ENCODE measurements around the gene ANKRD49. TPM values are rescaled to one million over a fixed set of nuclear protein-coding genes. Genes with fewer than 3 reads are reported as not detected.

The ANKRD49 gene
- total and polyA plus RNA-seq, 4 donors: 10.4 to 22.6 (median 15.5) TPM

DNA sequence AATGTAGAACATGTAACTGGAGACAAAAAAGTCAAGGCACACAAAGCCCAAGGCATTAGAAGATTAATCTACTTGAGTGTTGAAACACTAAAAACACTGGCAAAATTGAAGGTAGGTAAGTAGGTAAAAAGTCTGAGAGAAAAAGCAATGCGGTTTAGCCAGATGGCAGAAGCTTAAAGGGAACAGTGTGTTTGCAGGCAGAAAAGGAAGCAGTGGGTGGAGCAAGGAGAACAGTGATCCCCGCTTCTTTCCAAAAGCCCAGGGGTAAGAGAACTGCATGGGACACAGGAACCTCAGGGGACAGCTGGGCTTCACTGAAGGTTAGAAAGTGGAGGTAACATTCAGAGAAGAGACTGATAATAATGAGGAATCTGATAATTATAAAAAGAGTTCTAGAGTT is 16.2 kb upstream of the ANKRD49 start:
- DNase-seq (no peak), ATAC-seq (ENCODE audit: insufficient read depth, low FRiP score) (no peak)
- Histone ChIP-seq H3K36me3 (ENCODE audit: control insufficient read depth in 4 of 4, insufficient read depth in 4 of 4, low read length in 4 of 4) (peaks cover 7 to 24% (median 15%) of the 10 kb centered on the region in 4 donors), H3K9ac (ENCODE audit: insufficient read depth in 1 of 2, low read length in 2 of 2) (no peak overlapping the region), H3K9me3 (ENCODE audit: control insufficient read depth in 4 of 4, insufficient read depth in 3 of 4, low read length in 3 of 4) (no peaks in the 10 kb centered on the region), H3K27me3 (ENCODE audit: control insufficient read depth in 3 of 3, insufficient read depth in 3 of 3, low read length in 2 of 3) (no peaks in the 10 kb centered on the region), H3K4me3 (no peak overlapping the region), H3K27ac (ENCODE audit: low read depth in 1 of 2, low read length in 1 of 2) (no peak overlapping the region), H3K4me1 (ENCODE audit: control insufficient read depth in 5 of 5, insufficient read depth in 5 of 5, low read length in 5 of 5) (no peaks in the 10 kb centered on the region)
- 43 to 69% methylated on average over 2 of the region's 2 CpGs for WGBS, 2 donors
- no peak for TF ChIP-seq CTCF (IDR thresholded peaks at IDR 0.05; ENCODE audit: control extremely low read depth, extremely low read depth)

- H3K36me3 ChIP-seq (ENCODE audit: control insufficient read depth in 4 of 4, insufficient read depth in 4 of 4, low read length in 4 of 4): peaks cover 11 to 25% (median 19%) of the 10 kb centered on the region in 4 donors
- no peaks in the 10 kb centered on the region for H3K27me3 ChIP-seq (ENCODE audit: control insufficient read depth in 3 of 3, insufficient read depth in 3 of 3, low read length in 2 of 3)
- DNase-seq: no peak
- TF ChIP-seq CTCF (IDR thresholded peaks at IDR 0.05; ENCODE audit: control extremely low read depth, extremely low read depth): no peak
- no peak overlapping the region for H3K4me3 ChIP-seq
- ATAC-seq (ENCODE audit: insufficient read depth, low FRiP score): no peak
- H3K9me3 ChIP-seq (ENCODE audit: control insufficient read depth in 4 of 4, insufficient read depth in 3 of 4, low read length in 3 of 4): no peaks in the 10 kb centered on the region
- H3K4me1 ChIP-seq (ENCODE audit: control insufficient read depth in 5 of 5, insufficient read depth in 5 of 5, low read length in 5 of 5): no peaks in the 10 kb centered on the region
- no peak overlapping the region for H3K9ac ChIP-seq (ENCODE audit: insufficient read depth in 1 of 2, low read length in 2 of 2)
- no peak overlapping the region for H3K27ac ChIP-seq (ENCODE audit: low read depth in 1 of 2, low read length in 1 of 2)
These were observed 12.4 kb upstream of the ANKRD49 start for GRCh38 chr11:94481342-94481741.

GRCh38 chr11:94486068-94486467 is 7.7 kb upstream of the ANKRD49 start:
- Histone ChIP-seq H3K36me3 (ENCODE audit: control insufficient read depth in 4 of 4, insufficient read depth in 4 of 4, low read length in 4 of 4) (peaks cover 13 to 31% (median 19%) of the 10 kb centered on the region in 4 donors), H3K27me3 (ENCODE audit: control insufficient read depth in 3 of 3, insufficient read depth in 3 of 3, low read length in 2 of 3) (no peaks in the 10 kb centered on the region), H3K9ac (ENCODE audit: insufficient read depth in 1 of 2, low read length in 2 of 2) (no peak overlapping the region), H3K4me1 (ENCODE audit: control insufficient read depth in 5 of 5, insufficient read depth in 5 of 5, low read length in 5 of 5) (no peaks in the 10 kb centered on the region), H3K9me3 (ENCODE audit: control insufficient read depth in 4 of 4, insufficient read depth in 3 of 4, low read length in 3 of 4) (no peaks in the 10 kb centered on the region), H3K4me3 (no peak overlapping the region), H3K27ac (ENCODE audit: low read depth in 1 of 2, low read length in 1 of 2) (no peak overlapping the region)
- TF ChIP-seq CTCF (IDR thresholded peaks at IDR 0.05; ENCODE audit: control extremely low read depth, extremely low read depth): no peak
- DNase-seq (no peak), ATAC-seq (ENCODE audit: insufficient read depth, low FRiP score) (no peak)
- WGBS, 2 donors: 96 to 98% methylated on average over 1 of the region's 1 CpG

DNA sequence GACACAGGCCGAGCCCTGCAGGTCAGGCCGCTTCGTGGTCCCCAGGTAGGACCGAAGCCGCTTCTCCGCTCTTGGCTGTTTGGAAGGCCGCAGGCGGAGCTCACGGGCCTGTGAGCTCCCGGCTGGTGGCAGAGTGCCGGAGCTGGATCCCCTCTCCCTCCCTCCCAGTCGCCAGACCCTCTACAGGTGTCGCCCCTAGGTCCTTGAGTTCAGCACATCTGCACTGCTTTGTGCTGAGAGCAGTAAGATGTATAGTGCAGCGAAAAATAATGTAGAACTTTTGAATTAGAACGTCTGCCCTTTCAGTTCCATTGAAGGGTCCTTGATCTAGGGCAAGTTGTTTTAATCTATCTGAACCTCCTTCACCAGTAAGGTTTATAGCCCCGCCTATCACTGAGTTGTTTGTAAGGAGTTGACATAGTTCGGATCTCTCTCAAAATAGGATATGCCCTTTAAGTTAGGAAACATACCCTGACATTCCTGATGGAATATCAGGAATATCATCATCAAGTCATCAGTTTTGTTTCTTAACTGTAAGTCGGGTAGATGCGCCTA is 419 bp downstream of the ANKRD49 start:
- no peaks in the 10 kb centered on the region for H3K9me3 ChIP-seq (ENCODE audit: control insufficient read depth in 4 of 4, insufficient read depth in 3 of 4, low read length in 3 of 4)
- peak overlapping the region; percentile 77 to 93 for H3K27ac ChIP-seq (ENCODE audit: low read depth in 1 of 2, low read length in 1 of 2)
- no peak for DNase-seq
- peak; percentile 63 for ATAC-seq (ENCODE audit: insufficient read depth, low FRiP score)
- 4 to 6% methylated on average over 19 of the region's 19 CpGs for WGBS, 2 donors
- no peaks in the 10 kb centered on the region for H3K27me3 ChIP-seq (ENCODE audit: control insufficient read depth in 3 of 3, insufficient read depth in 3 of 3, low read length in 2 of 3)
- H3K4me3 ChIP-seq: peak overlapping the region; percentile 90
- H3K9ac ChIP-seq (ENCODE audit: insufficient read depth in 1 of 2, low read length in 2 of 2): peak overlapping the region; percentile 57 to 66
- peaks cover 0 to 13% (median 0%) of the 10 kb centered on the region in 5 donors for H3K4me1 ChIP-seq (ENCODE audit: control insufficient read depth in 5 of 5, insufficient read depth in 5 of 5, low read length in 5 of 5)
- peaks cover 12 to 22% (median 14%) of the 10 kb centered on the region in 4 donors for H3K36me3 ChIP-seq (ENCODE audit: control insufficient read depth in 4 of 4, insufficient read depth in 4 of 4, low read length in 4 of 4)
- TF ChIP-seq CTCF (IDR thresholded peaks at IDR 0.05; ENCODE audit: control extremely low read depth, extremely low read depth): no peak

All from lung (tissue), 12 donors.